Ishikawa (cell line): ENCODE results near the gene PNPLA7.

Experiments
- CEBPB ChIP-seq: IDR thresholded peaks from 2 replicates; pipeline ENCODE4 v1.6.1; 2012
- CREB1 ChIP-seq: IDR thresholded peaks from 2 replicates; pipeline ENCODE4 v1.6.1; 2012; ENCODE audit warnings: low read depth
- EP300 ChIP-seq: IDR thresholded peaks from 2 replicates; pipeline ENCODE4 v1.6.1; 2012; ENCODE audit warnings: borderline replicate concordance
- FOXM1 ChIP-seq: IDR thresholded peaks from 2 replicates; pipeline ENCODE4 v1.6.1; 2012; ENCODE audit warnings: low read depth, borderline replicate concordance
- MAX ChIP-seq: IDR thresholded peaks from 2 replicates; pipeline ENCODE4 v1.6.1; 2012
- NFIC ChIP-seq: IDR thresholded peaks from 2 replicates; pipeline ENCODE4 v1.6.1; 2012
- RAD21 ChIP-seq: IDR thresholded peaks from 2 replicates; pipeline ENCODE4 v1.6.1; 2012; ENCODE audit warnings: low read depth
- REST ChIP-seq: IDR thresholded peaks from 2 replicates; pipeline ENCODE4 v1.6.1; 2012; ENCODE audit warnings: low read depth, mild to moderate bottlenecking
- TAF1 ChIP-seq: IDR thresholded peaks from 2 replicates; pipeline ENCODE4 v1.6.1; 2012; ENCODE audit warnings: low read depth, mild to moderate bottlenecking
- TCF12 ChIP-seq: IDR thresholded peaks from 2 replicates; pipeline ENCODE4 v1.6.1; 2012; ENCODE audit warnings: low read depth
- TEAD4 ChIP-seq: IDR thresholded peaks from 2 replicates; pipeline ENCODE4 v1.6.1; 2012
- USF1 ChIP-seq: IDR thresholded peaks from 2 replicates; pipeline ENCODE4 v1.6.1; 2012
- YY1 ChIP-seq: IDR thresholded peaks from 2 replicates; pipeline ENCODE4 v1.6.1; 2012; ENCODE audit warnings: low read depth
- ZBTB7A ChIP-seq: IDR thresholded peaks from 2 replicates; pipeline ENCODE4 v1.6.1; 2012; ENCODE audit warnings: low read depth

The PNPLA7 gene

GRCh38 chr9:137492464-137493363, 57.5 kb downstream of the PNPLA7 start:
- TF ChIP-seq TCF12 (no peak), EP300 (no peak), CEBPB (no peak), NFIC (no peak), FOXM1 (no peak), TEAD4 (no peak), USF1 (peak; percentile 49; the same call in 1 of the 2 replicates), YY1 (no peak), TAF1 (no peak), MAX (peak; percentile 80)

GRCh38 chr9:137491735-137492432, 58.3 kb downstream of the PNPLA7 start:
- TF ChIP-seq CREB1 (no peak), USF1 (0 out of 2 replicates have a peak, but pooled peaks have one; percentile 5), YY1 (no peak), TEAD4 (no peak), REST (no peak)

- TF ChIP-seq EP300, result no peak
- no peak for TF ChIP-seq REST
- no peak for TF ChIP-seq MAX
- no peak for TF ChIP-seq TAF1
- no peak for TF ChIP-seq TCF12
- no peak for TF ChIP-seq NFIC
- no peak for TF ChIP-seq ZBTB7A
- TF ChIP-seq TEAD4, result no peak
- TF ChIP-seq YY1, result no peak
- TF ChIP-seq CEBPB, result no peak
Measured at GRCh38 chr9:137490532-137491186, 59.5 kb downstream of the PNPLA7 start.

- no peak for TF ChIP-seq TEAD4
- TF ChIP-seq CEBPB, result no peak
- no peak for TF ChIP-seq RAD21
- no peak for TF ChIP-seq NFIC
- no peak for TF ChIP-seq CREB1
Measured at GRCh38 chr9:137488906-137489305, 61.3 kb downstream of the PNPLA7 start.

GRCh38 chr9:137488327-137488653, 61.9 kb downstream of the PNPLA7 start:
- TF ChIP-seq TEAD4 (no peak), YY1 (no peak), TCF12 (no peak), CREB1 (no peak), NFIC (no peak), CEBPB (no peak), MAX (no peak), FOXM1 (no peak)
